Stomach (tissue), 9 donors: ENCODE results near the gene RHCG. TPM values are rescaled to one million over a fixed set of nuclear protein-coding genes. Genes with fewer than 3 reads are reported as not detected.

Source experiments
- DNase-seq, 2 donors: peaks; one replicate each; pipeline versions ENCODE4 v3.0.0 to v3.0.0-alpha.2; 2013 to 2019
- H3K27ac ChIP-seq, 5 donors: fragments of 200-600 bp in 4 of 5; sonication (generic) in 4 of 5; one replicate each; pipeline ENCODE4 v1.5.1; 2013 to 2019; ENCODE audit warnings: mild to moderate bottlenecking in 1 of 5, moderate library complexity in 1 of 5
- H3K27me3 ChIP-seq, 3 donors: fragments of 200-600 bp; sonication (generic); one replicate each; pipeline ENCODE4 v1.5.1; 2017 to 2019; ENCODE audit warnings: mixed run types in 1 of 3
- H3K36me3 ChIP-seq, 4 donors: fragments of 200-600 bp; sonication (generic); 1 replicate in 3 of 4; 2 replicates in 1 of 4; pipeline ENCODE4 v1.5.1; 2016 to 2019
- H3K4me1 ChIP-seq, 4 donors: fragments of 200-600 bp; sonication (generic); one replicate each; pipeline ENCODE4 v1.5.1; 2016 to 2019
- H3K4me3 ChIP-seq, 4 donors: fragments of 200-600 bp; sonication (generic) in 3 of 4; one replicate each; pipeline ENCODE4 v1.5.1; 2016 to 2019; ENCODE audit warnings: mild to moderate bottlenecking in 1 of 4
- H3K9me3 ChIP-seq, 4 donors: fragments of 200-600 bp; sonication (generic); one replicate each; pipeline ENCODE4 v1.5.1; 2016 to 2019
- CTCF ChIP-seq, 7 experiments: fragments of 450-650 bp in 4 of 7; fragments of 200-600 bp in 3 of 7; sonication (generic) in 3 of 7; IDR thresholded peaks; one replicate each; pipeline ENCODE4 v1.5.1; 2016 to 2019; ENCODE audit warnings: antibody characterized with exemption in 7 of 7, control low read depth in 2 of 7, mild to moderate bottlenecking in 1 of 7
- EP300 ChIP-seq: sonication (generic); formaldehyde crosslinking; IDR thresholded peaks from one replicate; pipeline ENCODE4 v1.6.1; 2017; ENCODE audit warnings: antibody characterized with exemption
- POLR2A ChIP-seq, 4 donors: fragments of 450-650 bp; IDR thresholded peaks; one replicate each; pipeline ENCODE4 v1.6.1; 2016; ENCODE audit warnings: antibody characterized with exemption in 4 of 4, control low read depth in 2 of 4, mild to moderate bottlenecking in 1 of 4, moderate library complexity in 1 of 4
- POLR2AphosphoS5 ChIP-seq, 3 donors: sonication (generic); formaldehyde crosslinking; IDR thresholded peaks; one replicate each; pipeline ENCODE4 v1.6.1; 2016; ENCODE audit warnings: antibody characterized with exemption in 3 of 3
- WGBS, 5 donors: extraction: QIAGEN DNeasy Blood & Tissue Kit in 3 of 5; methylation state at CpG; one replicate each; pipeline versions ENCODE4 v1.1.5 to v1.1.7; 2013 to 2018; 5-methylcytosine and 5-hydroxymethylcytosine counted together
- intact Hi-C: fragments of 100-400 bp; cut with DNase I; formaldehyde crosslinking; loops from one replicate; pipeline ENCODE4 v1.15.1; 2023; ENCODE audit warnings: low total_unique reads
- polyA plus RNA-seq, 3 donors: library from polyadenylated mRNA; stranded (reverse); fragments of 200-250 nt; gene quantifications; one replicate each; pipeline ENCODE4 v1.2.3, GENCODE V29; 2013
- total RNA-seq, 5 donors: library from RNA; depleted of rRNA; stranded (reverse); fragments of >200 nt; gene quantifications; one replicate each; pipeline versions ENCODE4 v1.1.0 to v1.2.3, GENCODE V29; 2014 to 2016
- donor health status: healthy with polysubstance abuse.
- donor health status: Bipolar disorder and iron deficiency.
- donor health status: healthy.

The RHCG gene
- total and polyA plus RNA-seq, 8 donors: 0.19 to 1,120 (median 4.4) TPM; not detected in 2

GRCh38 chr15:89451846-89452245, 44.5 kb downstream of the RHCG start:
- TF ChIP-seq CTCF (IDR thresholded peaks at IDR 0.05) (no peak), POLR2AphosphoS5 (IDR thresholded peaks at IDR 0.05) (no peak), POLR2A (IDR thresholded peaks at IDR 0.05) (no peak), EP300 (no peak)
- no peak for DNase-seq
- peaks cover 0 to 69% (median 29%) of the 10 kb centered on the region in 3 donors for H3K27me3 ChIP-seq

GRCh38 chr15:89450076-89451006, 46.0 kb downstream of the RHCG start:
- H3K4me3 ChIP-seq: no peak overlapping the region
- DNase-seq: no peak
- no peak overlapping the region for H3K27ac ChIP-seq
- TF ChIP-seq POLR2A (IDR thresholded peaks at IDR 0.05) (no peak), EP300 (no peak), CTCF (IDR thresholded peaks at IDR 0.05) (no peak), POLR2AphosphoS5 (IDR thresholded peaks at IDR 0.05) (no peak)
- H3K27me3 ChIP-seq: peaks cover 0 to 77% (median 29%) of the 10 kb centered on the region in 3 donors
- 28 to 38% (median 34%) methylated on average over 11 of the region's 11 CpGs for WGBS, 5 donors
- no peaks in the 10 kb centered on the region for H3K9me3 ChIP-seq
- H3K4me1 ChIP-seq: no peaks in the 10 kb centered on the region
- no peaks in the 10 kb centered on the region for H3K36me3 ChIP-seq
- intact Hi-C loops: no loop called here

More at GRCh38 chr15:89451846-89452245, 44.5 kb downstream of the RHCG start:
- Histone ChIP-seq H3K4me1 (no peaks in the 10 kb centered on the region), H3K27ac (no peak overlapping the region), H3K9me3 (peaks cover 0 to 5% (median 2%) of the 10 kb centered on the region in 4 donors), H3K36me3 (no peaks in the 10 kb centered on the region), H3K4me3 (no peak overlapping the region)
- 31 to 67% (median 51%) methylated on average over 1 of the region's 1 CpG for WGBS, 5 donors
- intact Hi-C loops: no loop called here

DNA sequence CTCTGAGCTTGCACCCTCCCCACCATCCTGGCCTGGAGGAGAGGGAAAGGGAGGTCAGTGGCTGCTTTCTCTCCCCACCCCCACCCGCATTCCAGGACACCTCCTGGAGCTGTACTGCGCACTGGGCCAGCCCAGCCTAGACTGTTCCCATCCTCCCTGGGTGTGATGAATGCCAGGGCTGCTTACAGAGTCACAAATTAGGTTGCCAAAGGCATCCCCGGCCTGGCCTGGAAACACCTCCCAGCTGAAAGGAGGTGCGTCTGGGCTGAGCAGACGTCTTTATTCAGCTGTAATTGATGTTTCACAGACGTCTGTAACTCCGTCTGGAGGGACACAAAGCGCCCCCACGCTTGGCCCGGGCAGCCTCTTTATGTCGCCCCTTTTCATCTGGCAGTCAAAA, 47.6 kb downstream of the RHCG start:
- Histone ChIP-seq H3K27ac (no peak overlapping the region), H3K36me3 (no peaks in the 10 kb centered on the region), H3K4me3 (no peak overlapping the region), H3K9me3 (no peaks in the 10 kb centered on the region), H3K27me3 (peaks cover 0 to 91% (median 29%) of the 10 kb centered on the region in 3 donors), H3K4me1 (no peaks in the 10 kb centered on the region)
- DNase-seq: peak in 1 of 2 donors; percentile 43
- no peak for TF ChIP-seq EP300
- no peak for TF ChIP-seq POLR2A (IDR thresholded peaks at IDR 0.05)
- no peak for TF ChIP-seq CTCF (IDR thresholded peaks at IDR 0.05)
- TF ChIP-seq POLR2AphosphoS5 (IDR thresholded peaks at IDR 0.05): no peak
- intact Hi-C loops: no loop called here
- WGBS, 5 donors: 18 to 47% (median 27%) methylated on average over 9 to 11 of the region's 11 CpGs

DNA sequence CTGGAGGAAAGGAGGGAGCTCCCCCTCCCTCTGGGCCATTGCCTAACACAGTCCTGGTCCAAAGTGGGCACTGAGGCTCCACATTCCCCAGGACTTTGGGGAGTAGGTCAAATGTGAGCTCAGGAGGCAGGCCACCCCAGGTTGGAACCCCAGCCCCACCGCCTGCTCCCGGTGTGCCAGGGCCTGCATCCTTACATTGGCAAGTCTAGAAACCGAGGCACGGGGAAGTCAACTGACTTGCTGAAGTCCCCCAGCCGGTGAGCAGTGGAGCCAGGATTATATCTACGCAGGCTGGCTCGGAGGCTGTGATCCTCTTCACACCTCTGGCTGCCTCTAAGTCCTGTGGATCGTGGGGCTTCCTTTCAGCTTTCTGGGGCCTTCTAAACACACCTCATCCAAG, 48.7 kb downstream of the RHCG start:
- DNase-seq: no peak
- no peak for TF ChIP-seq POLR2A (IDR thresholded peaks at IDR 0.05)
- TF ChIP-seq CTCF (IDR thresholded peaks at IDR 0.05): no peak
- TF ChIP-seq EP300: no peak
- TF ChIP-seq POLR2AphosphoS5 (IDR thresholded peaks at IDR 0.05): no peak
- intact Hi-C loops: no loop called here
- H3K36me3 ChIP-seq: no peaks in the 10 kb centered on the region
- H3K4me1 ChIP-seq: no peaks in the 10 kb centered on the region
- 84 to 91% (median 89%) methylated on average over 5 to 8 of the region's 8 CpGs for WGBS, 5 donors
- no peaks in the 10 kb centered on the region for H3K9me3 ChIP-seq
- H3K4me3 ChIP-seq: no peak overlapping the region
- H3K27ac ChIP-seq: no peak overlapping the region
- peaks cover 0 to 91% (median 27%) of the 10 kb centered on the region in 3 donors for H3K27me3 ChIP-seq
